Neural crest cell (in vitro differentiated cells): ENCODE data around the gene TRIL. TPM values are rescaled to one million over a fixed set of nuclear protein-coding genes. Genes with fewer than 3 reads are reported as not detected.

Experiments
- DNase-seq: peaks from one replicate; pipeline ENCODE4 v3.0.0; 2021; ENCODE audit warnings: low read depth, mixed read lengths, low spot score
- H3K27ac Mint-ChIP-seq: one replicate; pipeline ENCODE4 v1.8.0; 2021; ENCODE audit warnings: mild to moderate bottlenecking, mixed read lengths; ENCODE audit not compliant: unreplicated experiment
- H3K27me3 Mint-ChIP-seq: 2 replicates; pipeline ENCODE4 v1.8.0; 2021; ENCODE audit warnings: low read depth, mild to moderate bottlenecking, mixed read lengths
- H3K36me3 Mint-ChIP-seq: 2 replicates; pipeline ENCODE4 v1.8.0; 2021; ENCODE audit warnings: low read depth, mild to moderate bottlenecking, mixed read lengths
- H3K4me1 Mint-ChIP-seq: 2 replicates; pipeline ENCODE4 v1.8.0; 2021; ENCODE audit warnings: mixed read lengths
- H3K4me3 Mint-ChIP-seq: one replicate; pipeline ENCODE4 v1.8.0; 2021; ENCODE audit warnings: mild to moderate bottlenecking, mixed read lengths
- H3K9me3 Mint-ChIP-seq: 2 replicates; pipeline ENCODE4 v1.8.0; 2021; ENCODE audit warnings: mixed read lengths
- total RNA-seq: library from RNA; stranded (reverse); gene quantifications from 2 replicates; pipeline ENCODE4 v1.2.1, GENCODE V29; 2021
- TF ChIP-seq, protein P1 (sequence below): fragments of 200-600 bp; sonication (generic); conservative IDR thresholded peaks from 2 replicates; pipeline ENCODE4 v1.5.0; 2021; ENCODE audit warnings: antibody characterized with exemption, mild to moderate bottlenecking

Gene TRIL
- total RNA-seq, 1 donor from 2014 or later, result 60.7 TPM

DNA sequence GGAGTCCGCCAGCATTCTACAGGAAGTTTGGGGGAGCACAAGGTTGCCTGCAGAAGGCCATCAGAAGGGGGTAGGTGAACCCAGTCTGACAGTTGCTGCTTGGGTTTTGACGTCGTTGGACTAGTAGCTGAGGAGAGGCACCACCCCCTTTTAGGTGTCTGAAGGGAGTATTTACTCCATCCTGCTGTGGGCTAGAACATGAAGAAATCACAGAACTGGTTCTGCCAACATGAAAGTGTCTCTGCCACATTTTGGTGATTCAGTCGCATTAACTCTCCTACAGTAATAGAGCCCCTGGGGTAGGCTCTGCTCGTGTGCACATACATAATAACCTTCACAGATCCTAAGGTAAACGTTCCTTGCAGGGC lies 834 bp upstream of the TRIL start:
- Mint-ChIP-seq H3K9me3 (no peaks in the 10 kb centered on the region), H3K27ac (peak overlapping the region; percentile 78), H3K4me3 (peak overlapping the region; percentile 95), H3K27me3 (peaks cover 20% of the 10 kb centered on the region), H3K4me1 (peaks cover 31% of the 10 kb centered on the region), H3K36me3 (no peaks in the 10 kb centered on the region)
- TF ChIP-seq, protein P1, sequence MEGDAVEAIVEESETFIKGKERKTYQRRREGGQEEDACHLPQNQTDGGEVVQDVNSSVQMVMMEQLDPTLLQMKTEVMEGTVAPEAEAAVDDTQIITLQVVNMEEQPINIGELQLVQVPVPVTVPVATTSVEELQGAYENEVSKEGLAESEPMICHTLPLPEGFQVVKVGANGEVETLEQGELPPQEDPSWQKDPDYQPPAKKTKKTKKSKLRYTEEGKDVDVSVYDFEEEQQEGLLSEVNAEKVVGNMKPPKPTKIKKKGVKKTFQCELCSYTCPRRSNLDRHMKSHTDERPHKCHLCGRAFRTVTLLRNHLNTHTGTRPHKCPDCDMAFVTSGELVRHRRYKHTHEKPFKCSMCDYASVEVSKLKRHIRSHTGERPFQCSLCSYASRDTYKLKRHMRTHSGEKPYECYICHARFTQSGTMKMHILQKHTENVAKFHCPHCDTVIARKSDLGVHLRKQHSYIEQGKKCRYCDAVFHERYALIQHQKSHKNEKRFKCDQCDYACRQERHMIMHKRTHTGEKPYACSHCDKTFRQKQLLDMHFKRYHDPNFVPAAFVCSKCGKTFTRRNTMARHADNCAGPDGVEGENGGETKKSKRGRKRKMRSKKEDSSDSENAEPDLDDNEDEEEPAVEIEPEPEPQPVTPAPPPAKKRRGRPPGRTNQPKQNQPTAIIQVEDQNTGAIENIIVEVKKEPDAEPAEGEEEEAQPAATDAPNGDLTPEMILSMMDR, result no peak
- DNase-seq, result no peak

DNA sequence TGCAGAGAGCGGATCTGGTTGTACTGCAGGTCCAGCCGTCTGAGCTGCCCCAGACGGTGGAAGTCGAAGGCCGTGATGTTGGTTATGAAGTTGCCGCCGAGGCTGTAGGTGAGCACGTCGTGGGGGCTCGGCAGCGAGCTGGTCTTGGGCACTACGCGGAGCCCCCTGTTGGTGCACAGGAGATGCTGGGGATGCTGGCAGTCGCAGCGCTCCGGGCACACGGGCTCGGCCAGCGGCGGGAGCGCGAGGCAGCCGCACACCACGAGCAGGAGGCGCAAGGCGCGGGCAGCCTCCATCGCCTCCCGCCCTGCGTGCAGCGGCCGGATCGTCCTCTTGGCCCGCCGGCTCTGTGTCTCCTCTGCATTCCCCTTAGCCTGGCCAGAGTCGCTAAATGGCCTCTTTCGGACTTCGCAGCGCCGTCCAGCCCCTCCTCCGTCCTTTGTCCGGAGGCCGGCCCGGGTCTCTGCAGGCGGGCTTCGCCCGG lies 337 bp downstream of the TRIL start:
- H3K4me3 Mint-ChIP-seq, result peak overlapping the region; percentile 95
- peak overlapping the region; percentile 16 for H3K27ac Mint-ChIP-seq
- DNase-seq, result no peak
- H3K4me1 Mint-ChIP-seq, result peaks cover 42% of the 10 kb centered on the region
- H3K36me3 Mint-ChIP-seq, result no peaks in the 10 kb centered on the region
- no peaks in the 10 kb centered on the region for H3K9me3 Mint-ChIP-seq
- H3K27me3 Mint-ChIP-seq, result peaks cover 20% of the 10 kb centered on the region
- TF ChIP-seq, protein P1, result peak; percentile 27

DNA sequence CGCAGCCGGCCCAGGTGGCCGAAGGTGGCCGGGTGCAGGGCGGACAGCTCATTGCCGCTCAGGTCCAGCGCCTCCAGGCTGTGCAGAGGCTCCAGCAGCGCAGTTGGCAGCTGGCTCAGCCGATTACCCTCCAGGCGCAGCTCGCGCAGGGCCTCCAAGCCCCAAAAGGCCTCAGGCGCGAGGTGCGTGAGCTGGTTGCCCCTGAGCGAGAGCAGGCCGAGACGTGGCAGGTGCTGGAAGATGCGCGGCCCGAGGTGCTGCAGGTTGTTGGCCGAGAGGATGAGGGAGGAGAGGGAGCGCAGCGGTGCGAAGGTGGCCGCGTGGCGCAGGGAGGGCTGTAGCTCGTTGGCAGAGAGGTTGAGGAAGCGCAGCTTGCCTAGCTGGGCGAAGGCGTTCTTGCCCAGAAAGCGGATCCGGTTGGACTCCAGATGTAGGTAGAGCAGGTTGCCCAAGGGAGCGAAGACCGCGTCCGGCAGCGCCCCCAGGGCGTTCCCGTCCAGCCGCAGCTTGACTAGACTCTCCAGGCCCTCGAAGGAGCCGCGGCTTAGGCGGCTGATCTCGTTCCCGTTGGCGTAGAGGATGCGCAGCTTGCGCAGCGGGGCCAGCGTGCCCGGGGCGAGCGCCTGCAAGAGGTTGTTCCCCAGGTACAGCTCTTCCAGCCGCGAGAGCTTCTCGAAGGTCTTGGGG lies 923 bp downstream of the TRIL start:
- peaks cover 45% of the 10 kb centered on the region for H3K4me1 Mint-ChIP-seq
- H3K4me3 Mint-ChIP-seq, result peak overlapping the region; percentile 95
- no peaks in the 10 kb centered on the region for H3K36me3 Mint-ChIP-seq
- TF ChIP-seq, protein P1, result no peak
- peak overlapping the region; percentile 16 for H3K27ac Mint-ChIP-seq
- H3K27me3 Mint-ChIP-seq, result peaks cover 20% of the 10 kb centered on the region
- DNase-seq, result peak; percentile 46
- H3K9me3 Mint-ChIP-seq, result no peaks in the 10 kb centered on the region

DNA sequence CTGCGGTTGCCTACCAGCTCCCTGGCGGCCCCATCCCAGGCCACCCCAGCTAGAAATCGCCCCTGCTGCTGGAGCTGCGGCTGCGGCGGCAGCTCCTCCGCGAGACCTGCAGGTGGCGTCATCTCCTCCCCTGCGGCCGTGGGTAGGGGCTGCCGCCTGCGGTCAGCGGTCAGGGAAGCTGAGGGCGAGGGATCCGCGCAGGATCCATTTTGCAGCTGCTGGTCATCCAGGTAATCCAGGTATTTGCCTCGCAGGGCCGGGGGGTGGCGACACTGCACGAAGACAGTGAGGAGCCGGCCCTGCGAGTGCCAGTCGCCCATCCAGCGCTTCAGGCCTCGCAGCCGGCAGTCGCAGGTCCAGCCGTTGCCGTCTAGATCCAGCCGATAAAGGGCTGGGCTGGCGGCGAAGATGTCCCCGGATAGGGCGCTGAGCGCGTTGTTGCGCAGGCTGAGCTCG lies 1.5 kb downstream of the TRIL start:
- no peaks in the 10 kb centered on the region for H3K36me3 Mint-ChIP-seq
- no peak overlapping the region for H3K27ac Mint-ChIP-seq
- H3K4me3 Mint-ChIP-seq, result peak overlapping the region; percentile 95

DNA sequence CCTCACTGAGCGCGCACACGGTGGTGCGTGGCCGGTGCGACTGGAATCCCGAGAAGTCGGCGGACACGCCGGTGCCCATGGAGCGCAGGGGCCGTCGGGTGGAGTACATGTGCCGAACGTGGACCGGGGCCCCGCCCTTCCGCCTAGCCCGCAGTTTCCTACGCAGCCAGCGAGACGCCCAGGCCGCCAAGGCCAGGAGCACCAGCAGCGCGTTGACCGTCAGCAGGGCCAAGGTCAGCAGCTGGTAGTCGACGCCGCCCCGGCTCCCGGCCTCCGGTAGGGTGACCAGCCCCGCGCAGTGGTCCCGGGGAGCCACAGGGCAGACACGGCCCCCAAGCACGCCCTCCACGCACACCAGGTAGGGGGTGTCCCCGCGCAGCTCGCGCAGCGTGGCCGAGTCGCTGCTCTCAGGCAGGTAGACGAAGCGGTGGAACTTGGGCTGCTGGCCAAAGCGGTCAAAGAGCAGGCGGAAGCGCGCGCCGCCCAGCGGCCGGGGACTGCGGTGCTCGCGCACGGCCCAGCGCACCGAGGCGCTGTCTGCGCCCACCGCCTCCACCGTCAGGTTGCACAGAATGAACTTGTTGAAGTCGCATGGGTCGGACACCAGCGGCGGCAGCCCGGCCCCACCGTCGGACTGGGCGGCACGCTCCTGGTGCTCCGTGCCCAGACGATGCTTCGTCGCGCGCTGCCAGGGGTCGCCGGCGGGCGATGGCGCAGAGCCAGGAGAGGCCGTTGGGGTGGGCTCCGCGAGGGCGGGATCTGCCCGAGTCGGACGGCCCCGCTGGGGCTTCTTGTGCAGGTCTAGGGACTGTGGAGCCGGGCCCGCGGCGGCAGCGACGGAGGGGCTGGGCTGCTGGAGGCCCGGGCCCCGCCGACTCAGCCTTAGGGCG lies 2.2 kb downstream of the TRIL start:
- no peaks in the 10 kb centered on the region for H3K9me3 Mint-ChIP-seq
- no peak overlapping the region for H3K27ac Mint-ChIP-seq
- H3K4me1 Mint-ChIP-seq, result peaks cover 51% of the 10 kb centered on the region
- TF ChIP-seq, protein P1, result peak; percentile 69
- no peaks in the 10 kb centered on the region for H3K36me3 Mint-ChIP-seq
- peak overlapping the region; percentile 80 for H3K4me3 Mint-ChIP-seq
- peak; percentile 70 for DNase-seq
- peaks cover 20% of the 10 kb centered on the region for H3K27me3 Mint-ChIP-seq

More for the DNA sequence above, 1.5 kb downstream of the TRIL start:
- peak; percentile 76 for DNase-seq
- H3K27me3 Mint-ChIP-seq, result peaks cover 20% of the 10 kb centered on the region
- TF ChIP-seq, protein P1, result peak; percentile 65
- no peaks in the 10 kb centered on the region for H3K9me3 Mint-ChIP-seq
- H3K4me1 Mint-ChIP-seq, result peaks cover 48% of the 10 kb centered on the region
